Colonic mucosa (tissue), 4 donors: Measurements from ENCODE around the gene BTG1. TPM values are rescaled to one million over a fixed set of nuclear protein-coding genes. Genes with fewer than 3 reads are reported as not detected.

Experiments
- DNase-seq: peaks from one replicate; pipeline ENCODE4 v3.0.0-alpha.2; 2020
- H3K27ac ChIP-seq: fragments of 200-600 bp; one replicate; pipeline ENCODE4 v1.8.0; 2021
- H3K27me3 ChIP-seq: fragments of 200-600 bp; one replicate; pipeline ENCODE4 v1.8.0; 2021
- H3K36me3 ChIP-seq: fragments of 200-600 bp; one replicate; pipeline ENCODE4 v1.8.0; 2021
- H3K4me1 ChIP-seq: fragments of 200-600 bp; one replicate; pipeline ENCODE4 v1.8.0; 2021; ENCODE audit warnings: mild to moderate bottlenecking
- H3K4me3 ChIP-seq: fragments of 200-600 bp; one replicate; pipeline ENCODE4 v1.8.0; 2021
- H3K9ac ChIP-seq, 2 donors: one replicate each; pipeline ENCODE4 v1.7.0; 2013; ENCODE audit warnings: control low read depth in 2 of 2, low read depth in 2 of 2, low read length in 2 of 2
- H3K9me3 ChIP-seq: fragments of 200-600 bp; one replicate; pipeline ENCODE4 v1.8.0; 2021
- CTCF ChIP-seq: fragments of 200-600 bp; IDR thresholded peaks from one replicate; pipeline ENCODE4 v1.8.0; 2022; ENCODE audit warnings: antibody characterized with exemption, mild to moderate bottlenecking
- intact Hi-C: fragments of 100-400 bp; cut with DNase I; formaldehyde crosslinking; loops from one replicate; pipeline ENCODE4 v1.14.1; 2022
- total RNA-seq, 2 donors: library from RNA; stranded (reverse); fragmentation: NEBNext Ultra II Directional in 1 of 2; extraction: Animal tissue kit (Norgen Biotek cat#: 25700) in 1 of 2; gene quantifications; one replicate each; pipeline ENCODE4 v1.2.1, GENCODE V29; 2021
- donor health status: healthy.
- donor health status: DM: no; HTN: no; CAD: no.
- donor health status: DM: no; HTN: no; CAD: no.

BTG1 gene, protein sequence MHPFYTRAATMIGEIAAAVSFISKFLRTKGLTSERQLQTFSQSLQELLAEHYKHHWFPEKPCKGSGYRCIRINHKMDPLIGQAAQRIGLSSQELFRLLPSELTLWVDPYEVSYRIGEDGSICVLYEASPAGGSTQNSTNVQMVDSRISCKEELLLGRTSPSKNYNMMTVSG
- total RNA-seq: 100 to 1,000 TPM in 1 of 2 donors, 10 to 100 TPM in 1; 87.1 to 152 TPM

DNA sequence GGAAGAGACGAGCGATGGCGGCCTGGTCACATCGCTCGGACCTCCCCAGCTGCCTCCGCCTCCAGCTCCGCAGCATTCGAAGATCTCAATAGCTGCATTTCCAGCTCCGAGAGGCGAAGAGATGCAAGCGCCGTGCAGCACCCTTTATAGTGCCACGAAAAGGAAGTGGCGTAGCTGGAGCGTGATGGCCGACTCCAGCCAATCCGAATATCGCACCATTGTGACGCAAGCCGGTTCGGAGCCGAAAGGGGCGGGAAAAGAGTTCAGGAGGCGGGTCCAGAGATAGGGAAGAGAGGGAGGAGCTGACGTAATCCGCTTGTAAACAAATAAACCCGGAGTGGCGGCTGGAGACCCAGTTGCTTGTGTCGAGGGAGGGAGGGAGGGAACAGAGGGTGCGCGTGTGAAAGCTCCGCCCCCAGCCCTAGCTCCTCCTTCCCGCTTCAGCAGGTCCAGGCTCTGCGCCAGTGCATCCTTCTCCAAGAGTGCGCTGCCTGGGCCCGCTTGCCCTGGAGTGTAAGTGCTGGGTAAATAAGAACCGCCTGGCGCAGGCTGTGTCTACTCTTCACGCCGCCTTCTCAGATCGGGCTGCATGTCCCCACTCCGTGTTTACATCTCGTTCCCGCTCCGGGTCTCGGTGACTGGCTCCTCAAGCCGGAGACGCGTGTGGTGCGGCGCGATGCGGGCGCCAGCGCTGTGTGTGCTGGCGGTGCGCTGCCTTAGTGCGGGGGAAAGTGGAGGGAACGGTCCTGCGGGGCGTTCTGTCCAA, at the start of gene BTG1:
TSS of gene BTG1 (minus strand) at position 116 of the 766 bp plus-strand sequence. CDS start 311 bp downstream, outside the sequence.
- peak; percentile 99 for DNase-seq
- Histone ChIP-seq H3K9me3 (no peaks in the 10 kb centered on the region), H3K36me3 (no peaks in the 10 kb centered on the region), H3K27ac (peak within 1 kb of the TSS; percentile 99), H3K27me3 (no peaks in the 10 kb centered on the region), H3K9ac (peak within 1 kb of the TSS; percentile 95 to 99), H3K4me3 (peak within 1 kb of the TSS; percentile 82), H3K4me1 (no peaks in the 10 kb centered on the region)
- intact Hi-C loops: loop anchor here (5.0 kb wide), 1 partner anchor 416 kb away; no protein-coding TSS in a partner anchor
- no peak for TF ChIP-seq CTCF

DNA sequence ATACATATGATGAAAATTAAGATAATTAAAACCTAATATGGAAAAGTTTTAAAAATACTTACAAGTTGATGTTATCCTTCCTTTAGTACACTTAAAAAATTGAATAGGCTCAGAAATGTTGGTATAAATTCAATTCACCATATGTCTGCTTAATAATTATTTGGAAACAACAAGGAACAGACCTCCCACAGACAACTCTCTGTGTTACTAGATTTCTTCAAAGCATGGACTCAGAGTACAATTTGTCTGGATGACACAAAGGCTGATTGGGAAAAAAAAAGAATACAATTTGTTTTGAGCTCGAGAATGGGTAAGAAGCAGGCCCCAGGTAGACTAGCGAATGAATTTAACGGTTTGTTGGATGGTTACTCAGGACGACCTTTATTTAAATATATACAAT, 48.9 kb upstream of the BTG1 start:
- intact Hi-C loops: no loop called here
- Histone ChIP-seq H3K27me3 (no peaks in the 10 kb centered on the region), H3K27ac (no peak overlapping the region), H3K4me1 (no peaks in the 10 kb centered on the region), H3K4me3 (no peak overlapping the region), H3K36me3 (no peaks in the 10 kb centered on the region), H3K9ac (no peak overlapping the region), H3K9me3 (no peaks in the 10 kb centered on the region)
- DNase-seq: no peak
- no peak for TF ChIP-seq CTCF

DNA sequence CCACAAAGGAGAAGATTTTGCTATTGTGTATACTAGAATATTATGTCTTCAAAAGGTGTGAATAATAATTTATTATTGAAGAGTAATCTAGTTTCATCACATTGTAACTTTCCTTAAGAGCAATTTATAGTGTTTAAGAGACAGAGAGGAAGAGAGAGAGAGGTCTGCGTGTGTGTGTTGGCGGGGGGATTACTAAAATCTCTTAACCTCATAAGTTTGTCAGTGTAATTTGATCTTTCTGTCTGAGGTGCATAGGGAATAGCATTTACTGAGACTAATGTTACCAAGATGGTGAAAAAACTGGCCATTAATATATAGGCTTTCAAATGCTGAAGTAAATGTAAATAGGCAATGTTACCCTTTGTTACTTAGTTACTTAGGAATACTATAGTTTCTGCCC, 48.2 kb upstream of the BTG1 start:
- TF ChIP-seq CTCF: no peak
- Histone ChIP-seq H3K9me3 (no peaks in the 10 kb centered on the region), H3K27me3 (no peaks in the 10 kb centered on the region), H3K36me3 (no peaks in the 10 kb centered on the region), H3K27ac (no peak overlapping the region), H3K9ac (no peak overlapping the region), H3K4me1 (no peaks in the 10 kb centered on the region), H3K4me3 (no peak overlapping the region)
- DNase-seq: no peak
- intact Hi-C loops: no loop called here

DNA sequence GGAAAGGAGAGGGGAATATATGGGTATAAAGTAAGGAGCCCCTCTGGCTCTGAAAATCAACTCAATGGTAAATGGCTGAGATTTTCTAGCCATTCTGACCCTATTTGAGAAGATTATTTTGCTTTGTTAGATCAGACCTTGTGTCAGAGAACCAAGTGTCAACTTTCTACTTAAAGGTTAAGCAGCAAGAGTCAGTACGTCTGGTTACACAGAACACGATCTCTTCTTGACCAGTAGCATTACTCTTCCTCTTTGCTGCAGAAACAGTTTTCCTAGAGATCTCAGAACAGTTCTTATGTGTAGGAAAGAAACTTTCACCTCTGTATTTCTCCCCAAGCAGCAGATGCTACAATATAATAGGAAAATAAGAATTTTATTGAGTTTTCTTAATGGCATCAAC, 47.4 kb upstream of the BTG1 start:
- intact Hi-C loops: no loop called here
- DNase-seq: no peak
- no peak overlapping the region for H3K9ac ChIP-seq
- H3K4me3 ChIP-seq: no peak overlapping the region
- H3K27ac ChIP-seq: no peak overlapping the region
- H3K36me3 ChIP-seq: no peaks in the 10 kb centered on the region
- H3K27me3 ChIP-seq: no peaks in the 10 kb centered on the region
- no peaks in the 10 kb centered on the region for H3K4me1 ChIP-seq
- TF ChIP-seq CTCF: no peak
- no peaks in the 10 kb centered on the region for H3K9me3 ChIP-seq

- no peaks in the 10 kb centered on the region for H3K4me1 ChIP-seq
- no peak for DNase-seq
- no peak overlapping the region for H3K27ac ChIP-seq
- H3K9ac ChIP-seq: no peak overlapping the region
- no peak for TF ChIP-seq CTCF
- no peak overlapping the region for H3K4me3 ChIP-seq
- H3K36me3 ChIP-seq: no peaks in the 10 kb centered on the region
- no peaks in the 10 kb centered on the region for H3K9me3 ChIP-seq
- intact Hi-C loops: no loop called here
- H3K27me3 ChIP-seq: no peaks in the 10 kb centered on the region
These were observed 46.7 kb upstream of the BTG1 start for GRCh38 chr12:92192360-92192759.
